Measurements from ENCODE around the gene SLC6A5. TPM values are rescaled to one million over a fixed set of nuclear protein-coding genes. Genes with fewer than 3 reads are reported as not detected.

Gene SLC6A5
- total and polyA plus RNA-seq, 11 donors = not detected

- Histone ChIP-seq H3K27ac (no peak within 1 kb of the TSS), H3K4me1 (peaks cover 0 to 25% (median 0%) of the 10 kb centered on the region in 12 donors), H3K4me3 (peak within 1 kb of the TSS in 10 of 12 donors; percentile 17 to 46 (median 30)), H3K36me3 (no peaks in the 10 kb centered on the region), H3K27me3 (peaks cover 14 to 77% (median 42%) of the 10 kb centered on the region in 9 donors), H3K9me3 (peaks cover 0 to 5% (median 0%) of the 10 kb centered on the region in 12 donors)
- WGBS, 4 donors = 1 to 3% (median 1%) methylated on average over 36 to 93 of the region's 93 CpGs
- intact Hi-C loops (cut with DNase I) = no loop called here
- ATAC-seq = no peak
- DNase-seq = no peak
- TF ChIP-seq CTCF (IDR thresholded peaks at IDR 0.05) = no peak
- TF ChIP-seq POLR2A (IDR thresholded peaks at IDR 0.05) = no peak
Measured at GRCh38 chr11:20668844-20669819, 69.7 kb downstream of the SLC6A5 start, which contains the start of gene NELL1. NELL1 (plus strand) TSS chr11:20669586.

- H3K4me3 ChIP-seq = peak overlapping the region in 9 of 12 donors; percentile 24 to 46 (median 31)
- no peak overlapping the region for H3K27ac ChIP-seq
- no peak for ATAC-seq
- intact Hi-C loops (cut with DNase I) = no loop called here
- peaks cover 0 to 25% (median 0%) of the 10 kb centered on the region in 12 donors for H3K4me1 ChIP-seq
- H3K36me3 ChIP-seq = no peaks in the 10 kb centered on the region
- 1 to 2% (median 1%) methylated on average over 31 to 60 of the region's 60 CpGs for WGBS, 4 donors
- peaks cover 14 to 84% (median 42%) of the 10 kb centered on the region in 9 donors for H3K27me3 ChIP-seq
- peaks cover 0 to 5% (median 0%) of the 10 kb centered on the region in 12 donors for H3K9me3 ChIP-seq
- TF ChIP-seq CTCF (IDR thresholded peaks at IDR 0.05) (no peak), POLR2A (IDR thresholded peaks at IDR 0.05) (no peak)
- no peak for DNase-seq
Measured at GRCh38 chr11:20669820-20670684, 70.6 kb downstream of the SLC6A5 start.

- no peak for DNase-seq
- Histone ChIP-seq H3K9me3 (peaks cover 0 to 5% (median 0%) of the 10 kb centered on the region in 12 donors), H3K4me3 (no peak overlapping the region), H3K4me1 (peaks cover 0 to 25% (median 0%) of the 10 kb centered on the region in 12 donors), H3K36me3 (no peaks in the 10 kb centered on the region), H3K27me3 (peaks cover 14 to 92% (median 42%) of the 10 kb centered on the region in 9 donors), H3K27ac (no peak overlapping the region)
- intact Hi-C loops (cut with DNase I) = no loop called here
- 3 to 5% (median 3%) methylated on average over 20 to 21 of the region's 21 CpGs for WGBS, 4 donors
- TF ChIP-seq CTCF (IDR thresholded peaks at IDR 0.05) = no peak
- peak in 1 of 4 donors; percentile 26 for ATAC-seq
Measured at GRCh38 chr11:20670932-20671403, 71.6 kb downstream of the SLC6A5 start.
